HG02840 (cell line): ENCODE results near the gene NEK7.
A peak's percentile ranks its signal among the peaks of the same experiment; 100 is the strongest.
"Not testable (repeated sequence)": the region's sequence is repeated elsewhere in the genome, so short reads cannot be mapped to it uniquely, and the experiment has no call there.

Source experiments
- ATAC-seq: cut with Tn5 transposase; IDR thresholded peaks from one replicate; pipeline ENCODE4 v1.9.1; 2021; ENCODE audit warnings: mild to moderate bottlenecking, moderate library complexity, moderate number of reproducible peaks; ENCODE audit not compliant: unreplicated experiment, low FRiP score

NEK7 gene

DNA sequence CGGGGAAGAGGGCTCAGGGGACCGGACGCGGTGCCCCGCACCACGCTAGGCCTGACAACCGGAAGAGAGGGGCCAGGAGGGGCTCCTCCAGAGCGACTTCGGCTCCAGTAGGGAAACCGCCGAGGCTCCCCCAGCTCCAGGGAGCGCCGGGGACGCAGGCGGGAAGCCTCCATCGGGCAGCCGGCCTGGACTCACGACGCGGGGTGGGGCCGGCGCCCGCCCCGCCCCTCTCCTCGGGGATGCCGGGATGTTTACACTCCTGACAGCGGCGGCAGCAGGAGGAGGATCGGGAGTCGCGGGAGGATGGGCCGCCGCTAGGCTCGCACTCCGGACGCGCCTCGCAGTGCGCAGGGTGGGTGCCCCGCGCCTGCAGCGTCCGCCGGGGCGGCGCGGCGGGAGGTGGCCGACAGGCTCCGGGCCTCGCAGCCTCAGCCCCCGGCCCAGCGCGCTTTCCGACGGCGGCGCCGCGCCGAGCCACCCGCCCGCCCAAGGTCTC is at the start of gene NEK7:
Gene NEK7 (plus strand): TSS at position 254 of the 496 bp plus-strand sequence. CDS start 75,583 bp downstream, outside the sequence.
- peak; percentile 41 for ATAC-seq

DNA sequence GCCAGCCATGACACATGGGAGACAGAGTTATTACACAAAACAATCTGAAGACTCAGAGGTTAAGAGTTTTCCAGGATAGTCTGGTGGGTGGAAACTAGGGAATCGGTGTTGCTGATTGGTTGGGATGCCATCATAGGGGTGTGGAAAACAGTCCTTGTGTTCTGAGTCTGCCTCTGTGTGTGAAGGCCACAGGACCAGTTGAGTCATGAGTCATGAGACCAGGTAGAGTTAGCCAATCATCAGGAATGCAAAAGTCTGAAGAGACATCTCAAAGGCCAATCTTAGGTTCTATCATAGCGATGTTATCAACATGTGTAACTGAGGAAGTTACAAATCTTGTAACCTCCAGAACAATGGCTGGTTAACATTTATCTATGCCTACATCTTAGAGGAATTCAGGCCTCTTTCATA is 49.7 kb upstream of the NEK7 start:
- ATAC-seq = no peak

DNA sequence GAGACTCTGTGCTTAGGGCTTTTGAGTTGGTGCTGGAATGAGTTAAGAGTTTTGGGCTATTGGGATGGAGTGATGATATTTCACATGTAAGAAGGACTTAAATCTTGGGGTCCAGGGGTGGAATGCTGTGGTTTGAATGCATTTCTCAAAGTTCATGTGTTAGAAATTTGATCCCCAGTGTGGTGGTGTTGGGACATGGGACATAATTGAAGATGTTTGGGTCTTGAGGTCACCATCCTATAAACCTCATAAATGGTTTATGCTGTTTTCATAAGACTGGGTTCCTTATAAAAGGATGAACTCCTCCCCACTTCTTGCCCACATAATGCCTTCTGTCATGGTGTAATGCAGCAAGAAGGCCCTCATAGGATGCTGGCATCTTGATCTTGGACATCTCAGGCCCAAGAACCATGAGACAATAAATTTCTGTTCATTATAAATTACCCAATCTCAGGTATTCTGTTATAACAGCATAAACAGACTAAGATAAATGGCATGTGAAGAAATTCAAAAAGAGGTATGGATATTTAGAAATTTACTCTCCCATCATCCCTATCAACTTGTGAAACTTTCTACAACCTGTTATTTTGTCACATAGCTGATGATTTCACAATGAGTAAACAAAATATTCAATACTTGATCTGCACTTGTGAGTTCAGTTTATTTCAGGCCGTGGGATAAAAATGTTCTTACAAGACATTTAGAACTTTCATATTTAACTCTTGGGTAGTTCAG is 48.0 kb upstream of the NEK7 start:
- ATAC-seq = no peak

DNA sequence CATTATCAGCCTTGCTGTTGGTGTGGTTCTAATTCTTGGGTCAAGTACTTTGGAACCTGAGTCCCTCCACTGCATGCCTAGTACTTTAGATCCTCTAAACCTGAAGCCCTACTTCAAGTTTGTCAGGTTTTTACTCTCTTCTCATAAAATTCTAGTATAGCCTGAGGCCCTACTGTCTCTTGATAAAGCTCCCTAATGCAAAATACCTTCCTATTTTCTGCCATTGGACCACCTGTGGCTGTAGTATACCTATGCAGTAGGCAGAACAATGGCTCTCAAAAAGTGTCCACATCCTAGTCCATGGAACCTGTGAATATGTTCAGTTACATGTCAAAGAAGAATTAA is 47.5 kb upstream of the NEK7 start:
- ATAC-seq = no peak

- no peak for ATAC-seq
Measured at GRCh38 chr1:198113342-198113750, 43.5 kb upstream of the NEK7 start.

DNA sequence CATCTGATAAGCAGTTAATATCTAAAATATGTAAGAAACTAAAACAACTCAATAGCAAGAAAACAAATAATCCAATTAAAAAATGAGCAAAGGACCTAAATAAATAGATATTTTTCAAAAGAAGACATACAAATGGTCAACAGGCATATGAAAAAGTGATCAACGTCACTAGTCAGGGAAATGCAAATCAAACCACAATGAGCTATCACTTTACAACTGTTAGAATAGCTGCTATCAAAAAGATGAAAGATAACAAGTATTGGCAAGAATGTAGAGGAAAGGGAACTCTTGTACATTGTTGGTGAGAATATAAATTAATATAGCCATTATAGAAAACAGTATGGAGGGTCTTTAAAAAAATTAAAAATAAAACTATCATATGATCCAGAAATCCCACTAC is 40.7 kb upstream of the NEK7 start:
- no peak for ATAC-seq

DNA sequence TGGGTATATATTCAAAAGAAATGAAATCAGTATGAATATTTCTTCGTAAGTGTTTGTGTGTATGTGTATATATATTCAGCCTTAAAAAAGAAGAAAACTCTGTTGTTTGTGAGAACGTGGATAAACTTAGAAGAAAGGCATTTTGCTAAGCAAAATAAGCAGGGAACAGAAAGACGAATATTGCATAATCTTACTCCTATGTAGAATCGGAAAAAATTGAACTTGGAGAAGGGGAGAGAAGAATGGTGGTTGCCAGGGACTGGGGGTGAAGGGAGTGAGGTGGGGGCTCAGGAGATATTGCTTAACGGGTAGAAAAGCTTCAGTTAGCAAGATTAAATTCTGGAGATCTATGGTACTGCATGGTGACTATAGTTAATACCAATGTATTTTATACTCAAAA is 40.3 kb upstream of the NEK7 start:
- no peak for ATAC-seq

- no peak for ATAC-seq
Measured at GRCh38 chr1:198117267-198117666, 39.5 kb upstream of the NEK7 start.

GRCh38 chr1:198118134-198118533 is 38.7 kb upstream of the NEK7 start:
- ATAC-seq = no peak

DNA sequence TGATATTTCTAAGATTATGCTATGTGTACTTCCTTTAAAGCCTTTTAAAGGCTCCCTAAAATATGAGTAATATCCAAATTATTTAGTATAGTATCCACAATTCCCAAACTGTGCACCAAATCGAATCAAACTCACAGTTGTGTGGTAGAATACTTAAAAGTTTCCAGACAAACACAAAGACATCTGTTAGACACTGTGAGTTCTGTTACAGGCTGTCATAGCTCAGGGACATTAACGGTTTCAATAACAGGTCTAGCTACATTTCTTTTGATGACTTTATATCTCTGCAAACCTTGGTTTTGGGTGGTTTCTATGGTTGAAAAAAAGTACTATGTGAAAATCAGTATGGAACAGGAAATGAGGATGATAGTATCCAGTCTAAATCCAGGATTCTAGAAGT is 36.9 kb upstream of the NEK7 start:
- no peak for ATAC-seq

GRCh38 chr1:198121056-198121826 is 35.6 kb upstream of the NEK7 start:
- no peak for ATAC-seq

GRCh38 chr1:198122693-198123092 is 34.1 kb upstream of the NEK7 start:
- no peak for ATAC-seq

DNA sequence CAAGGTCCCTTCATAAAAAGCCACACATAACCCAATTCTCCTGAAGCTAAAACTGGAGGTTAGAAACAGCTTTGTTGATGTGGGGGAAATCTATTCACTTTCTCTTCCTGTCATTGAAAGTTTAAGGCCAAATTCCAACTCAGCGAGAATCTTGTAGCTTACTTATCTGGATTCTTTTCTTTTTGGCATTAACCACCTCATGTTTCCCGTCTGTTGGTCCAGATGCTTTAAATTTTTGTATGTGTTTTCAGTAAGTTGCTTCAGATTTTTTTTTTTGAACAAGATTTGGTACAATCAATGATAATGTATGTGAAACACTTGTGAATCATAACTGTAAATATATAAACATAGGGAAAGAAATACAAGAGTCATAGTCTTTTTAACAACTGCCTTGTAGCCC is 33.7 kb upstream of the NEK7 start:
- ATAC-seq = no peak

DNA sequence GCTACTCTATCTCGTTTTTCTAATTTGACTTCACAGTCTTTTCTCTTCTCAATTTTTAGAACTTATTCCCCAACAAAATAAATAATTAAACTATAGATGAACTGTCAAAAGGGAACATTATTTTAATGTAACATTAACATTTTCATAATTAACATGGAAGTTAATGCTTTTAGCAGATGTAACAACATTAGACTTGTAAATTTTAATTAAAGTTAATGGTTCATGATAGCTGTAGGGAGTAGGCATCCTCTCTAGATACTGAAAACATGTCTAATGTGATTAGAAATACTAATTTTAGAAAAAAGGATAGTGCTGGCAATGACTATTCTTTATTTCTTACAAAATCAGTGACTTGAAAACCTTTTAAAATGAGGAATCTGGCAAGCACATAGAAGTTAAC is 32.1 kb upstream of the NEK7 start:
- ATAC-seq = no peak

GRCh38 chr1:198125995-198126735 is 30.6 kb upstream of the NEK7 start:
- no peak for ATAC-seq

DNA sequence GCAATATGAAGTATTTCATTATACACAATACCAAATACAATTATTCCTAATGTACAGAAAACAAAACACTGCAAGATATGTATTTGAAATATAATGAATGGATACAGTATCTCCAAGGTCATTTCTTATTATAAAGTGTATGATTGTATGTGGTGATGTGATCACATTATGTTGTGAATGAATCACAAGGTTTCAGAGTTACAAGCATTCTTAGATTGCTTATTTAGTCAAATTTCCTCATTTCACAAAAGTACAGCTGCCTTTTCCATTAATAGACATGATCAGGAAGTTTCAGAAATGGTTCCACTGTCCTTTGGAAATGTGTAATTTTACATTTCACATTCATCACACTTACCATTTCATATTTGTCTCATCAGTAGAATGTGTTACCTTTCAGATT is 28.3 kb upstream of the NEK7 start:
- ATAC-seq = no peak

DNA sequence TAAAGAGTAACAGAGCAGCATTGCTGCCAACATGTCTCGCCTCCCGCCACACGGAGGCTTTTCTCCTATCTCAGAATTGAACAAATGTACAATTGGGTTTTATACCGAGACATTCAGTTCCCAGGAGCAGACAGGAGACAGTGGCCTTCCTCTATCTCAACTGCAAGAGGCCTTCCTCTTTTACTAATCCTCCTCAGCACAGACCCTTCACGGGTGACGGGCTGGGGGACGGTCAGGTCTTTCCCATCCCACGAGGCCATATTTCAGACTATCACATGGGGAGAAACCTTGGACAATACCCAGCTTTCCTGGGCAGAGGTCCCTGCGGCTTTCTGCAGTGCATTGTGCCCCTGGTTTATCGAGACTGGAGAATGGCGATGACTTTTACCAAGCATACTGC is 26.7 kb upstream of the NEK7 start:
- ATAC-seq = not testable (repeated sequence)

GRCh38 chr1:198132060-198132781 is 24.6 kb upstream of the NEK7 start:
- peak; percentile 58 for ATAC-seq

DNA sequence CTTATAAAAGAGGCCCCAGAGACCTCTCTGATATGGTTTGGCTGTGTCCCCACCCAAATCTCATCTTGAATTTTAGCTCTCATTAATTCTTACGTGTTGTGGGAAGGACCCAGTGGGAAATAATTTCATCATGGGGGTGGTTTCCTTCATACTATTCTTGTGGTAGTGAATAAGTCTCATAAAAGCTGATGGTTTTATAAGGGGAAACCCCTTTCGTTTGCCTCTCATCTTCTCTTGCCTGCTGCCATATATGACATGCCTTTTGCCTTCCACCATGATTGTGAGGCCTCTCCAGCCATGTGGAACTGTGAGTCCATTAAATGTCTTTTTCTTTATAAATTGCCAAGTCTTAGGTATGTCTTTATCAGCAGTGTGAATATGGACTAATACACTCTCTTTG is 22.5 kb upstream of the NEK7 start:
- no peak for ATAC-seq

- ATAC-seq = no peak
Measured at GRCh38 chr1:198135366-198135765, 21.4 kb upstream of the NEK7 start.
